Embryonic facial prominence (tissue), 1 donor: ENCODE measurements around the gene ELAVL4.
"Not testable (repeated sequence)": the region's sequence is repeated elsewhere in the genome, so short reads cannot be mapped to it uniquely, and the experiment has no call there.

Experiments
- DNase-seq: peaks from one replicate; pipeline ENCODE4 v3.0.0-alpha.2; 2016; ENCODE audit errors: extremely low spot score

ELAVL4 gene

GRCh38 chr1:50126927-50127715, 18.4 kb downstream of the ELAVL4 start:
- no peak for DNase-seq

DNA sequence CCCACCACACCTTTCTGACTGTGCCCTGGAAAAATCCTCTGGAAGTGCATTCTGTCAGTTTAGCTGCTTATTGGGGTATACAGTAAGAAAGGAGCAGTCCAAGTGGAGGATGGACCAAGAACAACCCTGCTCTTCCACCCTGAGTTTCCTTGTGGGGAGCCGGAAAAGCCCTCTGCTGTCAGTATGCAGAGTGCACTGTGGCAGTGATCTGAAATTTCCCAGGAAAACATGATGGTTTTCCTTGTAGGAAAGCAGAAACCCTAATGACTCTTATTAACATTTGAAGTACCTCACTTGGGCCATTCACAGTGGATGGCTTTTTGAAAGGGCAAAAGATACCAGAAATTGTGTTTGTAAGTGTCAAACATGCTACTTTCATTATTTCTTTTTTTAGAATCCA, 20.5 kb downstream of the ELAVL4 start:
- no peak for DNase-seq

DNA sequence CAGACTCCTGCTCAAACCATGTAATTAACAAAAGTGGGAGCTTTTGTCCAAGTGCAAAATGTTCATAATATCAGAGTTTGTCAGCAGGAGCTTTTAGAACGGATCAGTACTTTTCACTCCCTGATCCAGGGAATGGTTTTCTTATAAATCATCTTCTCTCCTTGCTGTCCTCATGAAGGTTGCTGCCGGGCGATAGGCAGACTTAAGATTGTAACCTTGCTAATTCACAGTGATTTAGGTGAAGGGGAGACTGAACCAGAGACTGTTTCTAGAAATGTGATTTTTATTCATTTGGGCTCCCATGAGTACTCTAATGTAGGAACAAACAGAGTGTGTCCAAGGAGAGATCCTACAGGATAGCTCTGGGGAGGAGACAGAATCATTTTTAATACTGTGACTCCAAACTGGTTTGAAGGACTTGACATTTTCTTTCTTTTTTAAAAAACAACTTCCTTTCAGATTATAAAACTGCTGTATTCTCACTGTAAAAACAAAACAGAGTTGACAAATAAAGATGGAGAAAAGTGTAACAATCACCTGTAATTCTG, 23.7 kb downstream of the ELAVL4 start:
- DNase-seq = no peak

DNA sequence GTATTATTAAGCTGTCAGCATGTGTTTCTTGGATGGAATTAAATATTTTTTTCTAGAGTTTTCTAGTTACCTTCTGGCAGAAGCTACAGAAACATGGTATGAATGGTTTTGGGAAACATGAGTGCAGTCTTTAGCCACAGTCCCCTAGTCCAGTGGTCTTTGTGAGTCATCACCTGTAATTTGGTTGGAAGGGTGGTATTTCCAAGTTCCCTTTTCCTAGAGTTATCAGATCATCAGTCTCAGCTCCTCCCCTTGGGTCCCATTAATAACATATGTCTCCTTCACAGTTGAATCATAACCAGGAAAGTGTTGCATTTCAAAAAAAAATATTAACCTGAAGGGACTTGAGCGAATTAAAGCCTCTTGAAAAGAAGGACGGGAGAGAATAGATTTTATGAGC, 27.0 kb downstream of the ELAVL4 start:
- no peak for DNase-seq

DNA sequence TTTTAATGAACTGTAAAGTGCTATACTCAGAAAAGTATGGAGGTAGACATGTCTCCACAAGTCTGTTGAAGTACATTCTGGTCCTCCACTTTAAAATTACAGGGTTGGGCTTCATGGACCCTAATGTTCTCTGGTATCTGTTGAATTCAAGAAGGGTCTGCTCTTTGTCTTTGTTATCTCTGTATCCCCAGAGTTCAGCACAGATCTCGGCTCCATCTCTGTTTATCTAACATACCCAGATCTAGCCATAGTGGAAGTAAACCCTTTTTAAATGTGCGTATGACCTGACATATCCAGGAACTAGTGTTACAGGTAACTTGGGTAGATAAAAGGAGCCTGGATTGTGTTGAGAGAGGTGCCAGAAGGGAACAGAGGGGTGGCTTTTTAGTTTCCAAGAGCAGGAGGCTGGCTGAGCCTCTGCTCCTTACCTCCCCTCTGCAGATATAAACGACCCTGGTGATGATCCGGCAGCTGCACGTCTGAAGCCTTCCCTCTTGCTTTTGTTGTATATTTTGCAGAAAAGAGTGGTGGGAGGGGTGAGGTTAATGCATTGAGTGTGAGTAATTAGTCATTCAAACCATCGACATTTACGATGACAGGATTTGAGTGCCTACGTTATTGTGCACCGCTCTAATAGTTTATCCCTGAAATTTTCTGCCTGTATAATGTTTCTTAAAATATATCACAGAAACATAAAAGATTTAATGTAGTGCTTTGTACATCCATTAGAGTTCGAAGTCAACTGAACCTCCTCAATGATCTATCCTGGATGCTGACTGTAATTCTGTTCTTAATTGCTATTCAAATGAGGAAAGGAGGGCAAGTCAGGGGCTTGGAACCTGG, 30.8 kb downstream of the ELAVL4 start:
- DNase-seq = no peak

DNA sequence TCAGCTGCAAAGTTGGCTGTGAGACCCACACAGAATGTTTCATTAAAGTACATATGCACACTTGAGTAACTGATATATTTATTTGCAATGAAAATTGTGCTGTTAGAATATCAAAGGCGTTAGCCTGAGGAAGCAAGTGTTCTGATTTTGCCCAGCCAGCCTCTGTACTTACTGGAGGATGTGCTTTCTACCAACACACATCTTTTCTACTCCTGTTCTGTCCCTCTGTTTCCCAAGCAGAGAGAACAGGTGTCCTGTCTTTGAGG, 31.4 kb downstream of the ELAVL4 start:
- no peak for DNase-seq

DNA sequence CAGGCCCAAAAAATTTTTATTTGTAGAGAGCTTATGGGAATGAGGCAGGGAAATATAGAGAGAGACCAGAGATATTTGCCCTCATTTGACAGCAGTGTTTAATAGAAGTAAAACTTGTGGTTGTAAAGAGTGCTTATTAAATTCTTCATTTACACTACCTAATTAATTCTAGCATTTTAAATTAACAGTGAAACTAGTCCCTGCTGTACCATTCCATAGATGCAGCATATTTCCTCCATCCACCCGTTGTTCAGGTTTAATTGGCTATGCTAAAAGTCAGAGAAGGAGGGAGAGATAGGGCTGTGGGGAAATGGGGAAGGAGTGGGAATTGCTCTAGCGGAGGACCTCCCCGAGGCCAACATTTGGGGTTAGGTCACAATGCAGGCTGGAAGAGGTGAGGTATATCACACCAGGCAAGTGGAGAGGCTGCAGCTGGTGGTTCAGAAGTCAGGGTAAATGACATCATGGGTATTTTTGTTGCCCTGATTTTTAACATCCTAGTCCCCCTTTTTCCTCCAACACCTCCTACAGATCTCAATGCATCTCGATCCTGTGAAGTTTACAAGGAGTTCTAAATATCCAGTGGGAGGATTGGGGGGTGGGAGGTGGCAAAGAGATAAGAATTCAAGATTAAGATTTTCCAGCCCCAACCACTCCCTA, 38.6 kb downstream of the ELAVL4 start:
- no peak for DNase-seq

GRCh38 chr1:50148142-50148923, 39.6 kb downstream of the ELAVL4 start:
- DNase-seq = no peak

DNA sequence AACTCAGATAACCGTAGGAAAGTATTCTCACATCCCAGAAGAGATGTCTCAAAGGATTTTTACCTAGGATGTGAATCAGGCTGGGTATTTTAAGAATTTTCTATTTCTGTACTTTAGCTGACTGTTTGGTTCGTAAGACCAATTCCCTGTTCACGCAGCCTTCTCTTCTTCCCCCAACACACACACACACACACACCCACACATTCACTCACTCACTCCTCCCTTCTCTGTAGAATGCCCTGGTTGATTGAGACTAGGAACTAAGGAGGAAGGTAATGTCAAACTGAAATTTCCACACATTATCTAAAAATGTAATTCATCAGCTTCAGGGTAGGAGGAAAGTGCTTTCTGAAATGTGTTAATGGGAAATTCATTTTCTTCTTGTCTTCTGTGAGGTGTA, 43.5 kb downstream of the ELAVL4 start:
- DNase-seq = no peak

GRCh38 chr1:50155541-50155940, 46.8 kb downstream of the ELAVL4 start:
- DNase-seq = no peak

DNA sequence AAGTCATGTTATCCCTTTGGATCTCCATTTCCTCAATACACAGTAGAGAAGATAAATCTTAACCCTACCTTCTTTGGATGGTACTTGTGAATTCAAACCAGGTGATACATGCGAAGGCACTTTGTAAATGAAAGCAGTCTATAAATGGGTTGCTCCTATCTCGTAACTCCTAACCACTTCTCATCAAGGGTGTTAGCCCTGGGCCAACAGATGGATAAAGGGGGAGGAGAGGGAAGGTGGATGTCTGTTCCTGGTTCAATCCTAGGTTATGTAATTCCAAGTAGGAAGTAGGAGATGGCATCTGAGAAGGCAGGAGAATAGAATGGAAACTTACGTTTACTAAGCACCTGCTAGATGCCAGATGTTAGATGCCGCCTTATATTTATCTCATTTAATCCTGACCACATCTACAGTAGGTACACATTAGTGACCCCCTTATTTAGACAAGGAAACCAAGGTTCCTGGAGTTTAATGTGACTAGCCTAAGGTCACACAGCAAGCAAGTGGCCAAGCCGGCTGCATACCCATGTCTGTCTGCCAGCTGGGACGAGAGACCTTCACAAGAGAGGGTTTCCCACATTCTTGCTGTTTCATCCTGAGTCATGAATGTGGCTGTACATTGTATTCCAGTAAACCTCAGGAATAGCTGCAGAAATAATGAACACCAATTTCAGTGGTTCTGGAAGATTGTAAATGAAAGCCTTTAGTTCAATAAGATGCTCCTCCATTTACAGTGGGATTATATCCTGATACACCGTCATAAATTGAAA, 47.7 kb downstream of the ELAVL4 start:
- DNase-seq = no peak

DNA sequence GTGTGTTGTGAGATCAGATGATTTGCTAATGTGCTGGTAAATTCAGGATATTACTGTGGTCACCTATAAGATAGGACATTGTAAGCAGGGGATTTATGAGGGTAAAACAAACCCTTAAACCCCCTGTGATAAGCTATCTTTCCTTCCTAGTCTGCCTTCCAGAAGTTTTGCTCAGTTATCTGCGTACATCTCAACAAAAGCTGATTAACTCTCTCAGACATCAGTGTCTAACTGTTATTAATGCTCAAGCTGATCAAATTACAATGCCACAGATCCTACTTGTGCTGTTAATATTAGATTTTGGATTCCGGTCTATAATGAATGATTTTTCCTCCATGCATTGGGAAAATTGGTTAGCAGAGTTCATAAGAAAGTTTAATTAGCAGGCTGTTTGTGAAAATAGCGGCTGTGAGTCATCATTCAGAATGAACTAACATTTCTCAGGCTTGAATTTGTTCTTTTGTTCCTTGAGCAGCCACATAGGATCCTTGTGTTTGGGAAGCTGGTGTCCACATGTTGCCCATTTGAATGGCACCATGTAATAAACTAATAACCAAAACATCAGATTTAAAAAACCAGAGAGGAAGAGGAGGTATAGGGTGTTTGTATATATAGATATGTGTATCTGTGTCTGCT, 48.7 kb downstream of the ELAVL4 start:
- no peak for DNase-seq

DNA sequence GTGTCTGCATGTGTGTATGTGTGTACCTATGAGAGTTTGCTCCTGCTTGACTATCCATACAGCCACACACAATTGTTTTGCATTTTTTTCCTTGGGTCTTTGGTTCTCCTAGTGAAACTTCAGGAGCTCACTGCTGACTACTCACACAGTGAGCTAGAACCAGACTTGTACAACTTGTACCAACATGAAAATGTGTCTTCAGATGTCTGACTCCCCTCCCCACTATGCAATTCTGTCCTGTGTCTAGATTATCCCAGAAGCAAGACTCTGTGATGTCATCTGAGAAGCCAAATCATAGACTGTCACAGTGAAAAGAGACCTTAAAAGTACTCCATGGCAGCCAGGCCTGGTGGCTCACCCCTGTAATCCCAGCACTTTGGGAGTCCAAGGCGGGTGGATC, 49.7 kb downstream of the ELAVL4 start:
- DNase-seq = no peak

DNA sequence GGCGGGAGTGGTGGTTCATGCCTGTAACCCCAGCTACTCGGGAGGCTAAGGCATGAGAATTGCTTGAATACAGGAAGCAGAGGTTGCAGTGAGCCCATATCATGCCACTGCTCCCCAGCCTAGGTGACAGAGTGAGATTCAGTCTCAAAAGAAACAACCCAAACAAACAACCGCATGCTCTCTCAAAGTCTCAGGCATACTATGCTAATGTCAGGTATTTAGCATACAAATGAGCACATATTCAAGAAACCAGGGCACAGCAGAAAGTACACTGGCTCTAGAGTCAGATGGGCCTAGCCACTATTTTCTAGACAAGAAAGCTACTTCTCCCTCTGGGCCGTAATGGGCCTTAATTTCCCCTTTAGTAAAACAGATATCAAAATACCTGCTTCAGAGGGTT, 55.0 kb downstream of the ELAVL4 start:
- no peak for DNase-seq

GRCh38 chr1:50166351-50166750, 57.6 kb downstream of the ELAVL4 start:
- not testable (repeated sequence) for DNase-seq

DNA sequence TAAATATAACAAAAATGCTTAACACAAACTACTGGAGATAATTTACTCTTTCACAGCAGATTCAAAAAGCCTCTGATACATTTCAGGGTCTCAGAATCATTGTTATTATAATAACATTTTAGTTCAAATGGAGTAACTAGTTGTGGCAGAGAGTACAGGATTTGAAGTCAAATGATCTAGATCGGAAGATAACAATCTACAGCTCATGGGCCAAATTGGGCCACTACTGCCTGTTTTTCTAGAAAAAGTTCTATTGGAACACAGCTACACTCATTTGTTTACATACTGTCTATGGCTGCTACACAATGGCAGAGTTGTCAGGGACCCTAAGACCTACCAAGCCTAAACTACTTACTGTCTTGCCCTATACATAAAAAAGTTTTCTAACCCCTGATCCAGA, 63.6 kb downstream of the ELAVL4 start:
- DNase-seq = no peak

DNA sequence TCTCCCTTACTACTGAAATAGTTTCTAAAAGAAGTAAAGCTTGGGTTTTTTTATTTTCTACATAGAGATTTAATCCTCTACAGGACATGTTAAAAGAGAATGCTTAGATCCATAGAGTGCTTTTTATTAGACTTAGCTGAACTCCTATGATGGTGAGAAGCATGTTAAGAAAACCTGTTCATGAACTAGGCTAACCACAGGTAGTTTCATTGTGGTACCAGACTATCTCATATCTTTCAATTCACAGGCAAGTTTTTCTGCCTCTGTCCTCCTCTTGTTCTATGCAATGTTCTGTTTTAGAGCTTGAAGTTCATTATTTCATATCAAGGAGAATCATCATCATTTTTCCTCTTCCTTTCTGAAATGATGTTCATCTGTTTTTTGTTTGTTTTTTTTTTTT, 65.4 kb downstream of the ELAVL4 start:
- DNase-seq = no peak

GRCh38 chr1:50175719-50176639, 67.3 kb downstream of the ELAVL4 start:
- no peak for DNase-seq

- DNase-seq = no peak
Observed at GRCh38 chr1:50177994-50178393, 69.3 kb downstream of the ELAVL4 start.
